ENCODE results near the gene DENND4B. TPM values are rescaled to one million over a fixed set of nuclear protein-coding genes. Genes with fewer than 3 reads are reported as not detected.

The DENND4B gene
- total and polyA plus RNA-seq, 9 of the 15 experiments (the other 6 are each of a cell fraction or from before 2014, with no cell fraction given), result 9.5 to 80.5 (median 23.1) TPM

- TF ChIP-seq CHD7 (IDR thresholded peaks at IDR 0.05; ENCODE audit: low read depth, low read length) (no peak), ZNF316 (IDR thresholded peaks at IDR 0.05) (no peak), ZNF780A (CRISPR knock-in tag; IDR thresholded peaks at IDR 0.05) (0 out of 2 replicates have a peak, but pooled peaks have one; percentile 18), SAFB2 (IDR thresholded peaks at IDR 0.05; ENCODE audit: borderline replicate concordance, low read depth, low read length, severe bottlenecking) (no peak), UBTF (IDR thresholded peaks at IDR 0.05; ENCODE audit: borderline replicate concordance in 1 of 2, low read depth in 2 of 2, low read length in 2 of 2) (no peak), RB1 (IDR thresholded peaks at IDR 0.05; ENCODE audit: low read depth) (no peak), ZNF124 (CRISPR knock-in tag; IDR thresholded peaks at IDR 0.05) (no peak), ZNF551 (CRISPR knock-in tag; IDR thresholded peaks at IDR 0.05) (no peak), ZNF121 (CRISPR knock-in tag; conservative IDR thresholded peaks at IDR 0.05) (peak; percentile 59)
These were observed 44.1 kb upstream of the DENND4B start, which contains the start of gene RPS27 (continued) for GRCh38 chr1:153990468-153991150.

Data from K562 (cell line).